ENCODE measurements around the gene DGKQ. TPM values are rescaled to one million over a fixed set of nuclear protein-coding genes. Genes with fewer than 3 reads are reported as not detected.
"Not testable (repeated sequence)": the region's sequence is repeated elsewhere in the genome, so short reads cannot be mapped to it uniquely, and the experiment has no call there.

Gene DGKQ
- total RNA-seq, 2 donors from 2014 or later = 8.8 to 12.0 TPM

DNA sequence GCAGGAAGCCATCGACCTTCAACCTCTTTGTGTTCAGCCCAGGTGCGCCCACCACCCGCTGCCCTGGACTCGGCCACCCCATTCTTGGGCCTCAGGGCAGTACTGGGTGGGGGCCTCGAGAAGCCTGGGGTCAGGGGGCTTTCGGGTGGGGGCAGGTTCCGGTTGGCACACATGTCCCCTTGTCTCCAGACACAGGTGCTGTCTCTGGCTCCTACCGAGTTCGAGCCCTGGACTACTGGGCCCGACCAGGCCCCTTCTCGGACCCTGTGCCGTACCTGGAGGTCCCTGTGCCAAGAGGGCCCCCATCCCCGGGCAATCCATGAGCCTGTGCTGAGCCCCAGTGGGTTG is 30.7 kb upstream of the DGKQ start:
- DNase-seq (no peak), ATAC-seq (replicated peaks in 1 of 2) (no peak)
- no peak overlapping the region for H3K27ac Mint-ChIP-seq
- no peaks in the 10 kb centered on the region for H3K36me3 Mint-ChIP-seq (ENCODE audit: insufficient read depth in 2 of 2)
- H3K27me3 Mint-ChIP-seq (ENCODE audit: low read depth) = peaks cover 30% of the 10 kb centered on the region
- peaks cover 0 to 3% of the 10 kb centered on the region in 2 donors for H3K9me3 Mint-ChIP-seq
- peaks cover 5% of the 10 kb centered on the region for H3K4me1 Mint-ChIP-seq (ENCODE audit: low read depth)
- no peak overlapping the region for H3K4me3 Mint-ChIP-seq

DNA sequence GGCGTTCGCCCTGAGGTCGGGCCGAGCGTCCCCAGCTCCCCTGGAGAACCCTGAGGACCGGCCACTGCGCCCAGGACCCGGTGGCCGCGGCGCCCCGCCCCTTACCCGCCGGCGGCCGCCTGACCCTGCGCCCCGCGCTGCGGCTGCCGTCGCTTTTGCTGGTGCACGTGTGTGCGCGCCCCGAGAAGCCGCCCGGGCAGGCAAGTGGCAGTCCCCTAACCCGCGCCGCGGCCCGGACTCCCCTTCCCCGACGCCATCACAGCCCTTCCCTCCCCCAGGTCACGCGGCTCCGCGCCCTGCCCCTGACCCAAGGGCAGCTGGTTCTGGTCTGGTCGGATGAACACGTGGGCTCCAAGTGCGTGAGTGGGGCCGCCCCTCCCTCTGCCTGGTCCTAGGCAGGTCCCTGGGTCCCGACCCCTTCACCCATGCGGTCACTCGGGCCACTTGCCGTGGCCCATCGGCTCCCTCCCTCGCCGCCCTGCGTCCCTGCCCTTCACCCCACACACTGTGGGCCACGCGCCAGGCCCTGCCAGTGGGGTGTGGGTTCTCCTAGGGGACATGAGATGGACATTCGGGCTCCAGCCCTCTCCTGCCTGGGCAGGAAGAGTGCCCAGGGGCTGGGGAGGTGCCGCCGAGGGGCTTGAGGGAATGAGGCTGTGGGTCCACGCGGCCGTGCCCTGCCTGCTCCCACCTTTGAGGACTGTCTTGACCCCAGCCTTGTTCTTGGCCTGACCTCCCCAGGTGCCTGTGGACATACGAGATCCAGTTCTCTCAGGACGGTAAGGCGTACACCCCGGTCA is 30.1 kb upstream of the DGKQ start:
- peak in 1 of 2 donors; percentile 12 for ATAC-seq (replicated peaks in 1 of 2)
- H3K9me3 Mint-ChIP-seq = peaks cover 0 to 3% of the 10 kb centered on the region in 2 donors
- H3K4me1 Mint-ChIP-seq (ENCODE audit: low read depth) = no peaks in the 10 kb centered on the region
- peaks cover 30% of the 10 kb centered on the region for H3K27me3 Mint-ChIP-seq (ENCODE audit: low read depth)
- peak overlapping the region in 1 of 2 donors; percentile 31 for H3K4me3 Mint-ChIP-seq
- H3K27ac Mint-ChIP-seq = no peak overlapping the region
- no peaks in the 10 kb centered on the region for H3K36me3 Mint-ChIP-seq (ENCODE audit: insufficient read depth in 2 of 2)
- no peak for DNase-seq

DNA sequence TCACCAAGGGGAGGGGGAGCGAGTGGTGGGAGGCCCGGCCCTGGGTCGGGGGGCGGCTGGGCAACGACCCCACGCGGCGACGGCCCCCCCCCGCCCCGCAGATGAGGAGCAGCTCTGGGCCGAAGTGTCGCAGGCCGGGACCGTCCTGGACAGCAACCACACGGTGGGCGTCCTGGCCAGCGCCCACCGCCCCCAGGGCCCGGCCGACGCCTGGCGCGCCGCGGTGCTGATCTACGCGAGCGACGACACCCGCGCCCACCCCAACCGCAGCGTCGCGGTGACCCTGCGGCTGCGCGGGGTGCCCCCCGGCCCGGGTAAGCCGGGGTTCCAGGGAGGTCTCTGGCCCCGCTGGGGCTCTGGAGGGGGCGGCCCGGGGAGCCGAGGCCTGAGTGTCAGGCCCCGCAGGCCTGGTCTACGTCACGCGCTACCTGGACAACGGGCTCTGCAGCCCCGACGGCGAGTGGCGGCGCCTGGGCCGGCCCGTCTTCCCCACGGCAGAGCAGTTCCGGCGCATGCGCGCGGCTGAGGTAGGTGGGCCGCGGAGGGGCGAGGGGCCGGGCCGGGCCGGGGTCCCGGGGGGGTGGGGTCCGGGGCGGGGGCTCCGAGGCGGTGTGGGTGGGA is 29.4 kb upstream of the DGKQ start:
- H3K36me3 Mint-ChIP-seq (ENCODE audit: insufficient read depth in 2 of 2) = no peaks in the 10 kb centered on the region
- ATAC-seq (replicated peaks in 1 of 2) = peak in 1 of 2 donors; percentile 13
- peaks cover 0 to 3% of the 10 kb centered on the region in 2 donors for H3K9me3 Mint-ChIP-seq
- no peak for DNase-seq
- no peak overlapping the region for H3K4me3 Mint-ChIP-seq
- no peaks in the 10 kb centered on the region for H3K4me1 Mint-ChIP-seq (ENCODE audit: low read depth)
- H3K27me3 Mint-ChIP-seq (ENCODE audit: low read depth) = peaks cover 30% of the 10 kb centered on the region
- H3K27ac Mint-ChIP-seq = no peak overlapping the region

DNA sequence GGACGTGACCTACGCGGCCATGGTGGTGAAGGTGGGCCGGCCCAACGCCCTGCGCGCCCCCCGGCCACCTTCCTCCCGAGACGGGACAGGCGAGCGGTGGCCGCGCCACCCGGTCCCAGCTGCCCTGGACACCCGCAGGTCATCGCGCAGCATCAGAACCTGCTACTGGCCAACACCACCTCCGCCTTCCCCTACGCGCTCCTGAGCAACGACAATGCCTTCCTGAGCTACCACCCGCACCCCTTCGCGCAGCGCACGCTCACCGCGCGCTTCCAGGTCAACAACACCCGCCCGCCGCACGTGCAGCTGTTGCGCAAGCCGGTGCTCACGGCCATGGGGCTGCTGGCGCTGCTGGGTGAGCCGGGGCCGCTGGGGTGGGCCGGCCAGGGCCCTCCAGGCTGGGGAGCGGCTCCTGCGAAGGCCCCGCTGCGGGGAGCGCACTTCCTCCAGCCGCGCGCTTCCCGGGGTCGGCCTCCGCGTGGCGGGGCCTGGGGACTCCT is 28.8 kb upstream of the DGKQ start:
- ATAC-seq (replicated peaks in 1 of 2) (peak in 1 of 2 donors; percentile 7), DNase-seq (no peak)
- Mint-ChIP-seq H3K27me3 (ENCODE audit: low read depth) (peaks cover 25% of the 10 kb centered on the region), H3K36me3 (ENCODE audit: insufficient read depth in 2 of 2) (no peaks in the 10 kb centered on the region), H3K27ac (no peak overlapping the region), H3K4me1 (ENCODE audit: low read depth) (no peaks in the 10 kb centered on the region), H3K9me3 (peaks cover 0 to 3% of the 10 kb centered on the region in 2 donors), H3K4me3 (no peak overlapping the region)

DNA sequence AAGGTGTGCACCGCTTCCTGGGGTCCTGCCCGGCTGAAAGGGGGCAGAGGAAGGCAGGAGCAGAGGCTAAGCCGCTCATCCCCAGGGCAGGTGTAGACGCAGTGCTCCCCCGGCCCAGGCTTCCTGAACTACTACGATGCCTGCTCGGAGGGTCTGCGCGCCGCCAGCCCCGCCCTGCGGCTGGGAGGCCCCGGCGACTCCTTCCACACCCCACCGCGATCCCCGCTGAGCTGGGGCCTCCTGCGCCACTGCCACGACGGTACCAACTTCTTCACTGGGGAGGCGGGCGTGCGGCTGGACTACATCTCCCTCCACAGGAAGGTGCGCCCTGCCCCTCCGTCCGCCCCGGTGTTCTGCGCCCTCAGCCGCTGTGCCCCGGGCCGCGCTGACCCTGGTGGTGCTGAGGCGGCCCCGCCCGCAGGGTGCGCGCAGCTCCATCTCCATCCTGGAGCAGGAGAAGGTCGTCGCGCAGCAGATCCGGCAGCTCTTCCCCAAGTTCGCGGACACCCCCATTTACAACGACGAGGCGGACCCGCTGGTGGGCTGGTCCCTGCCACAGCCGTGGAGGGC is 28.3 kb upstream of the DGKQ start:
- no peaks in the 10 kb centered on the region for H3K9me3 Mint-ChIP-seq
- H3K4me1 Mint-ChIP-seq (ENCODE audit: low read depth) = no peaks in the 10 kb centered on the region
- no peak for ATAC-seq (replicated peaks in 1 of 2)
- H3K27ac Mint-ChIP-seq = no peak overlapping the region
- H3K36me3 Mint-ChIP-seq (ENCODE audit: insufficient read depth in 2 of 2) = no peaks in the 10 kb centered on the region
- peaks cover 25% of the 10 kb centered on the region for H3K27me3 Mint-ChIP-seq (ENCODE audit: low read depth)
- no peak overlapping the region for H3K4me3 Mint-ChIP-seq
- no peak for DNase-seq

DNA sequence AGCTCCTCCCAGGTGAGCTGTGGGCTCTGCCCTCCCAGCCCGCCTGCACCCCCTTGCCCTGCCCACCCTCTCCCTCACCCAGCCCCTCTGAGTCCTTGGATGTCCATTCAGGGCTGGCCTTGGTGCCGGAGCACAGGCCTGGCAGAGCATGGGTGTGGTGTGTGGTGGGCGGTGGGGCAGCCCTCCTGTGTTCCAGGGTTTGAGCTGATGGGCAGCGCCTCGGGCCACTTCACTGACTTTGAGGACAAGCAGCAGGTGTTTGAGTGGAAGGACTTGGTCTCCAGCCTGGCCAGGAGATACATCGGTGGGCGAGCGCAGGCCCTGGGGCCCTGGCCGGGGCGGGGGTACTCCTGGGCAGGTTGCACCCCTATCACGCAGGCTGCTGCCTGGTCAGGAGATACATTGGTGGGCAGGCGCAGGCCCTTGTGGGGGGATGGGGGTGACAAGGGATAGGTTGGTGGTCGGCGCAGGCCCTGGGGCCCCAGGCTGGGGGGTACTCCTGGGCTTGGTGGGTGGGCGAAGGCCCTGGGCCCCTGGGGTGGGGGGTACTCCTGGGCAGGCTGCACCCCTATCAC is 27.4 kb upstream of the DGKQ start:
- no peak for ATAC-seq (replicated peaks in 1 of 2)
- no peaks in the 10 kb centered on the region for H3K36me3 Mint-ChIP-seq (ENCODE audit: insufficient read depth in 2 of 2)

DNA sequence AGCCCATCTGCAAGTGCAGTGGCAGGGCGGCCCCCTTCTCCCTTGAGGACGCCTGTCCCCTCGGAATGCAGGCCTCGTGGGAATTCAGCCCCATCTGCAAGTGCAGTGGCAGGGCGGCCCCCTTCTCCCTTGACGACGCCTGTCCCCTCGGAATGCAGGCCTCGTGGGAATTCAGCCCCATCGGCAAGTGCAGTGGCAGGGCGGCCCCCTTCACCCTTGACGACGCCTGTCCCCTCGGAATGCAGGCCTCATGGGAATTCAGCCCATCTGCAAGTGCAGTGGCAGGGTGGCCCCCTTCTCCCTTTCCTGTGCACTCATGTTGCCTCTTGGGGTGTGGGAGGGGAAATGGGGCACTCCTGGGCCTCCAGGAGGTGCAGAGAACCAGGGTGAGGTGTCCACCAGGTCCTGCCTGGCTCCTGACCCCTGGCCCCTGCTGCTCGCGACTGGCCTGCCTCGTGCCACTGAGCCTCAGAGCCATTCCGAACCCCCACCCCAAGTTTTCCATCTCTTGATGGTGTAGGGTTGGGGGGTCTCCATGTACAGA is 26.6 kb upstream of the DGKQ start:
- Mint-ChIP-seq H3K27me3 (ENCODE audit: low read depth) (peaks cover 24% of the 10 kb centered on the region), H3K36me3 (ENCODE audit: insufficient read depth in 2 of 2) (no peaks in the 10 kb centered on the region), H3K9me3 (no peaks in the 10 kb centered on the region), H3K4me1 (ENCODE audit: low read depth) (no peaks in the 10 kb centered on the region), H3K4me3 (no peak overlapping the region), H3K27ac (no peak overlapping the region)
- DNase-seq (no peak), ATAC-seq (replicated peaks in 1 of 2) (no peak)

More for the DNA sequence above, 27.4 kb upstream of the DGKQ start:
- no peak overlapping the region for H3K27ac Mint-ChIP-seq
- H3K4me3 Mint-ChIP-seq = no peak overlapping the region
- H3K9me3 Mint-ChIP-seq = no peaks in the 10 kb centered on the region
- H3K27me3 Mint-ChIP-seq (ENCODE audit: low read depth) = peaks cover 24% of the 10 kb centered on the region
- no peaks in the 10 kb centered on the region for H3K4me1 Mint-ChIP-seq (ENCODE audit: low read depth)
- no peak for DNase-seq

DNA sequence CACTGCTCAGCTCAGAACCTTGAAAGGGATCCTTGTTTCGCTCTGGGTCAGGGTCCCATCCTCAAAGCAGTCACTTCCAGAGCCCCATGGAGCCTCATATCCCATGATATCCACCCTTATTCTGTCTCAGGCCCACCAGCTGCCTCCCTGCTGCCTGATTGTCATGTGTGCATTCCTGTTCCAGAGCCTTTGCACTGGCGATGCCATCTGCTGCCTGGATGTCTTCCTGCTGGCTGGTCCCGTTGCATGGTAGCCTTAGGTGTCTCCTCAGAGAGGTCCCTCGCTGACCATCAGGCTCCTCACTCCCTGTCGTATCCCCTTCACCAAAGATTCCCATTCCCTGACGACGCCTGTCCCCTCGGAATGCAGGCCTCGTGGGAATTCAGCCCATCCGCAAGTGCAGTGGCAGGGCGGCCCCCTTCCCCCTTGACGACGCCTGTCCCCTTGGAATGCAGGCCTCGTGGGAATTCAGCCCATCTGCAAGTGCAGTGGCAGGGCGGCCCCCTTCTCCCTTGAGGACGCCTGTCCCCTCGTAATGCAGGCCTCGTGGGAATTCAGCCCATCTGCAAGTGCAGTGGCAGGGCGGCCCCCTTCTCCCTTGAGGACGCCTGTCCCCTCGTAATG is 26.0 kb upstream of the DGKQ start:
- ATAC-seq (replicated peaks in 1 of 2); H3K27ac Mint-ChIP-seq: not testable (repeated sequence)

DNA sequence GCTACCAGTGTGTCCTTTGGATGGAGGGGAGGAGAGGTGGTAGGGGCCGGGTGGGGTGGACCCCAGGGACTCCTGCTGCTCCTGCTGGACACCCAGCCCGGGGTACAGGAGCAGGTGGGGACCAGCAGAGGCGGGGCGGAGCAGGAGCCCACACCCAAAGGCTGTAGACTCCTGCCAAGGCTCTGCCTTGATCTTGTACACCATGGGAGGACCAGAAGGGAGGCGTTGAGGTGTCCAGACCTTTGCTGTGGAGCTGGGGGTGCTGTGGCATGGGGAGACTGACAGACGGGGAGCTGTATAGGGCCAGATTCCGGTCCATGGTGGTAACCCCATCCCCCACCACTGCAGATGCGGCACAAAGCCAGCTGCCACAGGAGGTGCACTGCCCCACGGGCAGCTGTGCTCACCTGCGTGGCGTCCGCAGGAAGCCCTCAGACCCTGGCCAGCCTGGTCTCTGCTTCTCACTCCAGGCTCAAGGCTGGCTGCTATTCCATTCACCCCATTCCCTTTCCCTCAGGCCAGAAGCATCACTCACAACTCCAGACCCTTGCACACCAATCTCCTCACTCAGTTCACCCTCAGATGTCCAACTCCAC is 24.8 kb upstream of the DGKQ start:
- ATAC-seq (replicated peaks in 1 of 2) = no peak
- Mint-ChIP-seq H3K9me3 (no peaks in the 10 kb centered on the region), H3K4me3 (peak overlapping the region in 1 of 2 donors; percentile 12), H3K27me3 (ENCODE audit: low read depth) (peaks cover 24% of the 10 kb centered on the region), H3K36me3 (ENCODE audit: insufficient read depth in 2 of 2) (no peaks in the 10 kb centered on the region), H3K27ac (no peak overlapping the region), H3K4me1 (ENCODE audit: low read depth) (no peaks in the 10 kb centered on the region)
- no peak for DNase-seq

More for the DNA sequence above, 26.0 kb upstream of the DGKQ start:
- peaks cover 24% of the 10 kb centered on the region for H3K27me3 Mint-ChIP-seq (ENCODE audit: low read depth)
- DNase-seq; H3K36me3 Mint-ChIP-seq (ENCODE audit: insufficient read depth in 2 of 2); H3K4me3 Mint-ChIP-seq; H3K4me1 Mint-ChIP-seq (ENCODE audit: low read depth); H3K9me3 Mint-ChIP-seq: not testable (repeated sequence)

DNA sequence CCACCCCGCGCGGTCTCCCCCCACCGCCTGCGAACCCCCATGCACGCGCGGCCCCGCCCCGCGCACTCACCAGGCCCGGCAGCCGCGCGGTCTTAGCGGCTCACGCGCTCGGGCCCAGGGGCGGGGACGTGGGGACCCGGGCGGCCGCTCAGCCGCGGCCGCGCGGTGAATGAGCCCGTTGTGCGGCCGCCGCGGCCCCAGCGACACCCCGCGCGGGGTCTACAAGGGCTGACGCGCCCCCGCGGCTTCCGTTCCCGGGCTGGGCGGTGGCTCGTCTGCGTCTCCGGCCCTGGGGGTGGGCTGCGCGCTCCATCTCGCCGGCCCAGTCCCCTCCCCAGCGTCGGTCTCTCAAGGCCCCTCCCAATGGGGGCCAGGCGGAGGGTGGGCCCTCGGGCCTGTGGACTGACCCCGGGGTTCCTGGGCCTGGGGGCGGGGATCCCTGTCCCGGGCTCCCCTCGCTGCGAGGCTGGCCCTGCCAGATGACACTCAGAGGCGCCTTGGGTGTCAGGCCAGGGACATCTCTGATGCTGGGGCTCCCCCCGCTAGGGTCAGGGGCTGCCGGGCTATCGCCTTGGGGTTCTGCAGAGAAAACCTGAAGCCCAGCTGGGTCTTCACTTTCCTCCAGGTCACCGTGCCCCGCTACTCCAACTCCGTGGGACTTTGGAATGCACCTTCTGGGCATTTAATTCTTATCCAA is 24.2 kb upstream of the DGKQ start:
- Mint-ChIP-seq H3K27me3 (ENCODE audit: low read depth) (peaks cover 24% of the 10 kb centered on the region), H3K4me1 (ENCODE audit: low read depth) (no peaks in the 10 kb centered on the region), H3K9me3 (no peaks in the 10 kb centered on the region), H3K36me3 (ENCODE audit: insufficient read depth in 2 of 2) (no peaks in the 10 kb centered on the region), H3K4me3 (peak overlapping the region in 1 of 2 donors; percentile 12), H3K27ac (no peak overlapping the region)
- no peak for DNase-seq
- ATAC-seq (replicated peaks in 1 of 2) = peak; percentile 34 to 43

DNA sequence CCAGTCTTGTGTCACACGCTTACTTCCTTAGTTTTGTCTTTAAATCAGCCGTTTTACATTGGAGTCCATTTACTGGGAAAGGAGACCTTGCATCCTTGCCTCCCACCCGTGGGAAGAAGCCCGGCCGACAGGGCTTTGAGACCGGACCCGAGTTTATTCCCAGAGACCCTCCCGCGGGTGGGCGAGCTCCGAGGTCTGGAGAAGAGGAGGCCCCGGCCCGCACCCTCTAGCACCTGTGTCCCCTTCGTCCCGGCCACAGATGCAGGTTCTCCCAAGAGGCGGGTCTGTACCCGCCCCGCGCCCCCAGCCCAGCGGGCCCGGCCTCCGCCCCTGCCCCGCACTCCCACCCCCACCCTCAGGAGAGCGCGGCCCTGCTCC is 23.6 kb upstream of the DGKQ start:
- Mint-ChIP-seq H3K36me3 (ENCODE audit: insufficient read depth in 2 of 2) (no peaks in the 10 kb centered on the region), H3K27ac (no peak overlapping the region), H3K4me3 (no peak overlapping the region), H3K9me3 (no peaks in the 10 kb centered on the region), H3K27me3 (ENCODE audit: low read depth) (peaks cover 24% of the 10 kb centered on the region), H3K4me1 (ENCODE audit: low read depth) (no peaks in the 10 kb centered on the region)
- no peak for ATAC-seq (replicated peaks in 1 of 2)
- no peak for DNase-seq
